H54 (cell line): ENCODE data around the gene BRMS1L.

Experiments
- DNase-seq: peaks from one replicate; pipeline ENCODE4 v3.0.0; 2011; ENCODE audit warnings: low spot score, mixed read lengths; ENCODE audit not compliant: insufficient read length
- FAIRE-seq: peaks from 3 replicates; lab custom pipeline; 2011; peaks lifted over from hg19 to GRCh38; lab: Jason Lieb, UNC
- POLR2A ChIP-seq: IDR thresholded peaks from 2 replicates; pipeline ENCODE4 v1.6.1; 2011; ENCODE audit warnings: low read depth, mild to moderate bottlenecking, low read length

BRMS1L gene

GRCh38 chr14:35866595-35867279 lies 40.6 kb downstream of the BRMS1L start:
- no peak for DNase-seq
- no peak for FAIRE-seq

GRCh38 chr14:35867280-35867629 lies 41.1 kb downstream of the BRMS1L start:
- DNase-seq (no peak), FAIRE-seq (no peak)
- TF ChIP-seq POLR2A = no peak

More at GRCh38 chr14:35866595-35867279, 40.6 kb downstream of the BRMS1L start:
- TF ChIP-seq POLR2A = no peak

- TF ChIP-seq POLR2A = no peak
- no peak for DNase-seq
These were observed 49.2 kb downstream of the BRMS1L start for GRCh38 chr14:35875296-35875695.

GRCh38 chr14:35877276-35877675 lies 51.1 kb downstream of the BRMS1L start:
- TF ChIP-seq POLR2A = no peak
- FAIRE-seq = no peak
- no peak for DNase-seq

More at GRCh38 chr14:35875296-35875695, 49.2 kb downstream of the BRMS1L start:
- FAIRE-seq = no peak

- FAIRE-seq = peak; percentile 93
- TF ChIP-seq POLR2A = no peak
- peak; percentile 24 for DNase-seq
These were observed 52.4 kb downstream of the BRMS1L start for GRCh38 chr14:35878272-35879150.

GRCh38 chr14:35879151-35879648 lies 53.1 kb downstream of the BRMS1L start:
- FAIRE-seq (no peak), DNase-seq (no peak)
- no peak for TF ChIP-seq POLR2A

- FAIRE-seq (no peak), DNase-seq (no peak)
- TF ChIP-seq POLR2A = no peak
These were observed 53.6 kb downstream of the BRMS1L start for GRCh38 chr14:35879654-35880249.

- DNase-seq (no peak), FAIRE-seq (no peak)
- TF ChIP-seq POLR2A = no peak
These were observed 55.1 kb downstream of the BRMS1L start for GRCh38 chr14:35881280-35881679.

GRCh38 chr14:35883677-35884293 lies 57.6 kb downstream of the BRMS1L start:
- no peak for TF ChIP-seq POLR2A
- DNase-seq (no peak), FAIRE-seq (no peak)

GRCh38 chr14:35890308-35890707 lies 64.2 kb downstream of the BRMS1L start:
- FAIRE-seq (no peak), DNase-seq (no peak)
- no peak for TF ChIP-seq POLR2A

GRCh38 chr14:35895256-35895655 lies 69.1 kb downstream of the BRMS1L start:
- TF ChIP-seq POLR2A = no peak
- no peak for DNase-seq
- FAIRE-seq = no peak

GRCh38 chr14:35897616-35898111 lies 71.5 kb downstream of the BRMS1L start:
- FAIRE-seq (no peak), DNase-seq (no peak)
- TF ChIP-seq POLR2A = no peak

GRCh38 chr14:35898217-35898775 lies 72.2 kb downstream of the BRMS1L start:
- no peak for TF ChIP-seq POLR2A
- FAIRE-seq (no peak), DNase-seq (no peak)

GRCh38 chr14:35900741-35901140 lies 74.6 kb downstream of the BRMS1L start:
- no peak for TF ChIP-seq POLR2A
- DNase-seq (no peak), FAIRE-seq (no peak)
